Measurements from ENCODE around the gene ASPN.

The ASPN gene

GRCh38 chr9:92493749-92494387, 11.6 kb upstream of the ASPN start:
- TF ChIP-seq GATA2 (IDR thresholded peaks at IDR 0.05; ENCODE audit: low read depth, low read length), result no peak
- no peak for TF ChIP-seq GATA3 (IDR thresholded peaks at IDR 0.05; ENCODE audit: low read depth, low read length)

- TF ChIP-seq GATA2 (IDR thresholded peaks at IDR 0.05; ENCODE audit: low read depth, low read length) (no peak), GATA3 (IDR thresholded peaks at IDR 0.05; ENCODE audit: low read depth, low read length) (no peak)
Observed at GRCh38 chr9:92492781-92493401, 10.6 kb upstream of the ASPN start.

GRCh38 chr9:92488681-92489550, 6.6 kb upstream of the ASPN start:
- no peak for TF ChIP-seq GATA3 (IDR thresholded peaks at IDR 0.05; ENCODE audit: low read depth, low read length)
- TF ChIP-seq GATA2 (IDR thresholded peaks at IDR 0.05; ENCODE audit: low read depth, low read length), result no peak

GRCh38 chr9:92486371-92486770, 4.1 kb upstream of the ASPN start:
- TF ChIP-seq GATA3 (IDR thresholded peaks at IDR 0.05; ENCODE audit: low read depth, low read length) (no peak), GATA2 (IDR thresholded peaks at IDR 0.05; ENCODE audit: low read depth, low read length) (no peak)

- TF ChIP-seq GATA3 (IDR thresholded peaks at IDR 0.05; ENCODE audit: low read depth, low read length) (no peak), GATA2 (IDR thresholded peaks at IDR 0.05; ENCODE audit: low read depth, low read length) (no peak)
Observed at GRCh38 chr9:92484563-92484962, 2.3 kb upstream of the ASPN start.

GRCh38 chr9:92483627-92484545, 1.6 kb upstream of the ASPN start:
- TF ChIP-seq GATA3 (IDR thresholded peaks at IDR 0.05; ENCODE audit: low read depth, low read length), result no peak
- TF ChIP-seq GATA2 (IDR thresholded peaks at IDR 0.05; ENCODE audit: low read depth, low read length), result no peak

GRCh38 chr9:92482805-92483204, 499 bp upstream of the ASPN start:
- no peak for TF ChIP-seq GATA2 (IDR thresholded peaks at IDR 0.05; ENCODE audit: low read depth, low read length)
- TF ChIP-seq GATA3 (IDR thresholded peaks at IDR 0.05; ENCODE audit: low read depth, low read length), result no peak

- no peak for TF ChIP-seq GATA2 (IDR thresholded peaks at IDR 0.05; ENCODE audit: low read depth, low read length)
- no peak for TF ChIP-seq GATA3 (IDR thresholded peaks at IDR 0.05; ENCODE audit: low read depth, low read length)
Observed at GRCh38 chr9:92480986-92481633, 1.2 kb downstream of the ASPN start.

GRCh38 chr9:92480291-92480771, 2.0 kb downstream of the ASPN start:
- TF ChIP-seq GATA3 (IDR thresholded peaks at IDR 0.05; ENCODE audit: low read depth, low read length) (no peak), GATA2 (IDR thresholded peaks at IDR 0.05; ENCODE audit: low read depth, low read length) (no peak)

- no peak for TF ChIP-seq GATA2 (IDR thresholded peaks at IDR 0.05; ENCODE audit: low read depth, low read length)
- no peak for TF ChIP-seq GATA3 (IDR thresholded peaks at IDR 0.05; ENCODE audit: low read depth, low read length)
Observed at GRCh38 chr9:92479346-92479745, 3.0 kb downstream of the ASPN start.

GRCh38 chr9:92478783-92479182, 3.5 kb downstream of the ASPN start:
- no peak for TF ChIP-seq GATA2 (IDR thresholded peaks at IDR 0.05; ENCODE audit: low read depth, low read length)
- TF ChIP-seq GATA3 (IDR thresholded peaks at IDR 0.05; ENCODE audit: low read depth, low read length), result no peak

GRCh38 chr9:92476962-92477361, 5.3 kb downstream of the ASPN start:
- TF ChIP-seq GATA2 (IDR thresholded peaks at IDR 0.05; ENCODE audit: low read depth, low read length), result no peak
- TF ChIP-seq GATA3 (IDR thresholded peaks at IDR 0.05; ENCODE audit: low read depth, low read length), result no peak

- TF ChIP-seq GATA2 (IDR thresholded peaks at IDR 0.05; ENCODE audit: low read depth, low read length) (no peak), GATA3 (IDR thresholded peaks at IDR 0.05; ENCODE audit: low read depth, low read length) (no peak)
Observed at GRCh38 chr9:92474587-92474986, 7.7 kb downstream of the ASPN start.

Measured in SH-SY5Y (cell line).